ENCODE results near the gene CST7. TPM values are rescaled to one million over a fixed set of nuclear protein-coding genes. Genes with fewer than 3 reads are reported as not detected.

CST7 gene
- not detected in 2 replicates for total RNA-seq (ENCODE audit: low replicate concordance)

GRCh38 chr20:24948939-24949679 is at the start of gene CST7:
Gene CST7, plus strand, starts transcription at chr20:24949269. Its CDS starts 237 bp downstream, at chr20:24949506.
- H3K4me3 ChIP-seq (ENCODE audit: low read depth, low read length) = no peak within 1 kb of the TSS
- TF ChIP-seq, protein P1, sequence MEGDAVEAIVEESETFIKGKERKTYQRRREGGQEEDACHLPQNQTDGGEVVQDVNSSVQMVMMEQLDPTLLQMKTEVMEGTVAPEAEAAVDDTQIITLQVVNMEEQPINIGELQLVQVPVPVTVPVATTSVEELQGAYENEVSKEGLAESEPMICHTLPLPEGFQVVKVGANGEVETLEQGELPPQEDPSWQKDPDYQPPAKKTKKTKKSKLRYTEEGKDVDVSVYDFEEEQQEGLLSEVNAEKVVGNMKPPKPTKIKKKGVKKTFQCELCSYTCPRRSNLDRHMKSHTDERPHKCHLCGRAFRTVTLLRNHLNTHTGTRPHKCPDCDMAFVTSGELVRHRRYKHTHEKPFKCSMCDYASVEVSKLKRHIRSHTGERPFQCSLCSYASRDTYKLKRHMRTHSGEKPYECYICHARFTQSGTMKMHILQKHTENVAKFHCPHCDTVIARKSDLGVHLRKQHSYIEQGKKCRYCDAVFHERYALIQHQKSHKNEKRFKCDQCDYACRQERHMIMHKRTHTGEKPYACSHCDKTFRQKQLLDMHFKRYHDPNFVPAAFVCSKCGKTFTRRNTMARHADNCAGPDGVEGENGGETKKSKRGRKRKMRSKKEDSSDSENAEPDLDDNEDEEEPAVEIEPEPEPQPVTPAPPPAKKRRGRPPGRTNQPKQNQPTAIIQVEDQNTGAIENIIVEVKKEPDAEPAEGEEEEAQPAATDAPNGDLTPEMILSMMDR (IDR thresholded peaks at IDR 0.05; ENCODE audit: insufficient read depth, low read length) = no peak
- no peak for DNase-seq (ENCODE audit: low read depth)

- DNase-seq (ENCODE audit: low read depth) = no peak
- TF ChIP-seq, protein P1 (IDR thresholded peaks at IDR 0.05; ENCODE audit: insufficient read depth, low read length) = no peak
- H3K4me3 ChIP-seq (ENCODE audit: low read depth, low read length) = no peak overlapping the region
Measured at GRCh38 chr20:24906806-24907205, 42.3 kb upstream of the CST7 start.

GRCh38 chr20:24908642-24909041 is 40.4 kb upstream of the CST7 start:
- H3K4me3 ChIP-seq (ENCODE audit: low read depth, low read length) = no peak overlapping the region
- no peak for DNase-seq (ENCODE audit: low read depth)
- TF ChIP-seq, protein P1 (IDR thresholded peaks at IDR 0.05; ENCODE audit: insufficient read depth, low read length) = no peak

- no peak for DNase-seq (ENCODE audit: low read depth)
- no peak overlapping the region for H3K4me3 ChIP-seq (ENCODE audit: low read depth, low read length)
- TF ChIP-seq, protein P1 (IDR thresholded peaks at IDR 0.05; ENCODE audit: insufficient read depth, low read length) = no peak
Measured at GRCh38 chr20:24909086-24909780, 39.8 kb upstream of the CST7 start.

DNA sequence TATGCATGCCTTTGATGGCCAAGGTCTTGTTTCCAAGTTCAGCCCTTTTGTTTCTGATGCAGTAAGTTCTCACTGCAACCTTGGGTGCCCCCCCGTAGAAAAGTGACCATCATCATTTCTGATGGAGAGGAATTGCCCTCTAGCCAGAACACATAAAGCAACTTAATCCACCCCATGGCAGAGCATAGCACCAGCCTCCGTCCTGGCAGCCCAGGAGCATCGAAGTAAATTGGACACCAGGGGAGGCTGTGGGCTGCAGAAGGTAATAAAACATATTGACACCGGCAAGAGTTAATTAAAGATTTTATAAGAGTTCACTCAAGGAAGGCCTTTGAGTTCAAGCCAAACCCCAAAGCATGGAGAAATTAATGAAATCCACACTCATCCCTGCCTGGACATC is 39.2 kb upstream of the CST7 start:
- TF ChIP-seq, protein P1 (IDR thresholded peaks at IDR 0.05; ENCODE audit: insufficient read depth, low read length) = no peak
- H3K4me3 ChIP-seq (ENCODE audit: low read depth, low read length) = no peak overlapping the region
- DNase-seq (ENCODE audit: low read depth) = no peak

DNA sequence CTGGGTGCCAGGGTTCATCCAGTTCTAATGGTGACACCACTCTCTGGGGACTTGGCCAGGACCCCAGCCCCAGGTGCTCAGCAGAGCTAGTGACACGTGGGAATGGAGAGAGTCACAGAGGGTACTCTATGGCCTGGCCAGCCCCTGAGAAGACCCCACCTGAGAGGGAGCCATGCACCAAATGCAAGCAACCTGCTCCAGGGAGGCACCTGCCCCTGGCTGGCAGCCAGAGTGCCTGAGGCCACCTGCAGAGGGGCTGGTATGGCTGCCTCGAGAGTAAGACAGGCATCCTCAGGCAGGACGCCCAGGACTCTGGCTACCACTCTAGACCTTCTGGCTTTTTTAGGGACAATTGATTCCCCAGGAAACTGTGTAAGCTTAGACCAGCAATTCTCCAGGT is 38.6 kb upstream of the CST7 start:
- DNase-seq (ENCODE audit: low read depth) = no peak
- no peak overlapping the region for H3K4me3 ChIP-seq (ENCODE audit: low read depth, low read length)
- TF ChIP-seq, protein P1 (IDR thresholded peaks at IDR 0.05; ENCODE audit: insufficient read depth, low read length) = no peak

Measured in fibroblast of the aortic adventitia (primary cell).